Stimulated activated CD4-positive, alpha-beta T cell treated with anti-CD3 and anti-CD28 coated beads, Interleukin-12 subunit alpha, Interleukin-12 subunit beta, amount 100 ng/mL, for 4 hours (primary cell): ENCODE results near the gene THSD4.

Experiments
- DNase-seq: peaks from one replicate; pipeline ENCODE4 v3.0.0-alpha.2; 2020

Gene THSD4

DNA sequence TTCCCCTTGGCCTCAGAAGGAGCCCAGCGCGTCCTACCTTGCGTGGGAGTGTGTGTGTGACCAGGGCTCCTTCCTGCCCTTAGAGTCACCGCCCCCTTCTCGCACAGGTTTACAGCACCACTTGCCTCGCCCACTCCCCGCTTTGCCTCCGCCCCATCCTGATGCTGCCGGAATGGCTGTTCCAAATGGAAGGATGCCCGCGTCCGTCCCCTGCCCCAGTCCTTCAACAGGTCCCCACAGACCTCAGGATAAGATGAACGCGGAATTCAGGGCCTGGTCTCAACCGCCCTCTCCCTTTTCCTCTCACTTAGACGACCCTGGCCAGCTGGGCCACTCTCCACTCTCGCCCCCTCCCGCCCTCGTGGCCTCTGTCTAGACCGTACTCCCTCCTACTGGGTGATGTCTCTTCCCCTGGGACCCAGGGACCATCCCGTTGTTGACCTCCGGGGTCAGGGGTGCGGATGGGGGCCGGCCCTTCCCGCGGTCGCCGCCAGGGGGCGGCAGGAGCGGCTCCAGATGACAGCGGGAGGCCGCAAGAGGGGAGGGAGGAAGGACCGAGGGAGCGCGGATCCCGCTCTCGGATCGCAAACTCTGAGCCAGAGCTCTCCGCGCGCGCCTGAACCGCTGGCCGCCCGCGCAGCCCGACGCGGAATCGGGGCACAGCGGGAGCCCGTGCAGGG, at the start of gene THSD4:
Gene THSD4 (plus strand): TSS at position 585 of the 680 bp plus-strand sequence.
- DNase-seq: peak; percentile 55

DNA sequence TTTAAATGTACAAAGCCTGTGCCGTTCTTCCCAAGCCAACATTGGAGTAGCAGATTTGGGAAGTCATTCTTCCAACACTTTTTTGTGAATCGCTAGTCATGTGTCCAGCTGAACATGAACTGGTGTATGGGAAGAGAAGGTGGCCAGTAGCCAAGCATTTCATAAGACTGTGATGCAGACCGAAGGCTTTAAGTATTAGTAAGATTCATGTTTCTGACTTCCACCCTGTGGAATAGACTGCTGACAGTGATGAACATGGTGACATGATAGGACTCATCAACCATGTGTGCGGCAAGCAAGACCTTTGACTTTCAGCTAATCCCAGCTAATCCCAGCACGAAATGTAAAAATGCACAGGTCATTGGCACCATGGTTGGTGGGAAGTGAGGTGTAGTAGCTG, 48.3 kb upstream of the THSD4 start:
- DNase-seq: no peak

DNA sequence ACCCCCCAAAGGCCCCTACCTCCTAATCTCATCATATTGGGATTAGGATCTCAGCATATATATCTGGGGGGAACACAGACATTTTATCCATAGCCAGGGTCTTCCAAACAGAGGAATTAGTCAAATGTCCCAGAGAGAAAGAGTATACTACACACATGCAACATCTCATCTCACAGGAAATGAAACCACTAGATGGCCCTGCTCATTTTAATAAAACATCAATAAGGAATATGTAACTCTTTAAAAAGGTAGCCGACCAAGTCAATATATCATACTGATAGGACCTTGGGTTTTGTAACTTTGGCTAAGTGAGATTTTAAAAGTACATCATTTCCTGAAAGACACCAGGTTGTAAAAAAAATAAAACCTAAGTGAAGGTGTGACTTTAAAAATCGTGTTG, 45.6 kb upstream of the THSD4 start:
- DNase-seq: no peak

DNA sequence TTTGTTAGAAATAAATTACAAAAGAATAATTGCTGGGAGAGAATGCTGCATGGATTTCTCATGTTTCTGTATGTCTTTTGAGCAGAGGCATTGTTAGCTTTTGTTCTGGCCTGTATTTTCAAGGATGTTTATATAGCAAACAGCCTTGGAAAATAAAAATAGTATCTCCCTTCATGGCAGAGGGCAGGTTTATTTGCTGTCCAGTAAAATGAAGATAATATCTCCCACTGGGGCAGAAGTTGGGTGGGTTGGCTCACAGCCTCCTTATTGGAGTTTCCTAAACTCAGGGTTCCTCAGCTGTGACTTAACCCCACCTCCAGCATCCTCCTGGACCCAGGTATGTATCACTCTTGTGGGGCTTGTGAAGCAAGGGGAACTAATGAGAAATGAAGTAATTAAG, 43.7 kb upstream of the THSD4 start:
- no peak for DNase-seq

DNA sequence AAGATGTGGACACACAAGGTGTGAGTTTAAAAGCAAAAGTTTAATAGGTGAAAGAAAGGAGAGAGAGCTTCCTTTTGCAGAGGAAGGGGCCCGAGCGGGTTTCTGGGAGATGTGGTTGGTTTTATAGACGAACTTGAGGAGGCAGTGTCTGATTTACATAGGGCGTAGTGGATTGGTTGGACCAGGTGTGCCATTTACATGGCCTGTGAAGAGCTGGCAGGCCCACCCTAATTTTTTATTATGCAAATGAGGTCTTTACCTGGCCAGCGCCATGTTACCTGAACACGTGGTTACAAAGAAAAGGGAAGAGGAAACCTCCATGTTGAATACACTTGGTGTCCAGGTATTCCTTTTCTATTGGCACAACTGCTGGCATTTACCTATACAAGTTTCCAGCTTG, 42.8 kb upstream of the THSD4 start:
- no peak for DNase-seq

DNA sequence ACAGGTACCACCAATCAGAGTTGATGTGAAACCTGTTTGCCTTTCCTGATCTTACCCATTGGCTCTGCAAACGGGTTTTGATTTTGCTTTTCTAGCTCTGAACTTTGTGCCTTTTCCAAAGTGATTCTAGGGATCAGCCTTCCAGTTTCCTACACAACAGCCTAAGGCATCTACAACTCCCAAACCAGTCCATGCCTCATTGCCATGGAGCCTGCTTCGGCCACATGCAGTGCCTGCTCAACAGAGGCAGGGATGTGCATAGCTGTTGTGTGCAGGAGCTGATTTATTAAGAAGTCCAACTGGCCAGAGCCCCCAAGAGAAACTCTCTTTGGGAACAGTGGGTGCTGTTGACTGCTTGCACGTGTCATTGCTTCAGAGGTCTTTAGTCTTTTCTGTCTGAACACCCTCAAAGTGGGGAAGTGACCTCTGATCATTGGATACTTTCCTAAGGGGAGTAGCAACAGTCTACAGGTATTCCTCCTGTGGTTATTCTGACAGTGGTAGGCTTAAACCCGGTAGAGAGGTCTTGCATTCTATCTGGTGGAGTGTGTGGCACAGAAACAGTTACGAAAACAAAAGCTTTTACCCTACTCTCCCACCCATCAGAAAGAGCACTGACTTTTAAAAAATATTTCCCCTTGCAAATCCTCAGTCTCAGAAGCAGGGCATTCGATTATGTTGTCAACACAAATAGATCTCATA, 36.6 kb upstream of the THSD4 start:
- DNase-seq: no peak

DNA sequence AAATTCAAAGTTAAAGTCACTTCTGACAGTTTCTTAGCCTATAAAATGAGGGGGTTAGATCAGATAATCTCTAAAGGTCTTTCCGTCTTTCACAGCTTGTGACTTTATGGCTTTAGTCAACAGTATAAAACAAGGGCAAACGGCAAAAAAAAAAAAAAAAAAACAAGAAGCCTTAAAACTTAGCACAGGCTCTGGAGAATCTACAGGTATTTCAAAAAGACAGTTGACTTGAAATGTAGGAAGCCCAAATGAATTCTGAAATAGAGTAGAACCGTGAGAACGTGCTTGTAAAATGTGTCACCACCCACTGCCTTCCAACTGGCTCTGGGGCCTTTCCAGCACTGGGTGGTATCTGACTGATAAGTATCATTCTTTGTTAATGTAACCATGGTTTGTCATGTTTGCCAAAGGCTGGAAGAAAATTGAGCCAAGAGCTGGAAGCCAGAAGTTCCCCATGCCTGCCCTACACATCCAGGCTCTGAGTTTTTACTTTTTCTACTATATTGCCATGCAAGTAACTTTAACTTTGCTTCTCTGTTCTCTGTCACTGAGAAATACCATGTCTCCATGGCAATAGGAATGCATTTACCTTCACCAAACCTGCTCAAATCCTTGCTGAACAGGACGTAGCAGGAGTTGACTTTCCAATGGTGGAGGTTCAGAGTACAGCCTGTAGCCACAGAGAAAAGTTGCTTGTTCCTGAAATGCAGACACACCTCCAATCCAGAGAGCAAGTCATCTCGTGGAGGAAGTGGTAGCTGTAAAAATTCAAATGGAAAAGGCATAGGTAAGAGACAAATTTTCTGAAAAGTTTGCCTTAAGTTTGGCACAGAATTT, 35.8 kb upstream of the THSD4 start:
- no peak for DNase-seq

DNA sequence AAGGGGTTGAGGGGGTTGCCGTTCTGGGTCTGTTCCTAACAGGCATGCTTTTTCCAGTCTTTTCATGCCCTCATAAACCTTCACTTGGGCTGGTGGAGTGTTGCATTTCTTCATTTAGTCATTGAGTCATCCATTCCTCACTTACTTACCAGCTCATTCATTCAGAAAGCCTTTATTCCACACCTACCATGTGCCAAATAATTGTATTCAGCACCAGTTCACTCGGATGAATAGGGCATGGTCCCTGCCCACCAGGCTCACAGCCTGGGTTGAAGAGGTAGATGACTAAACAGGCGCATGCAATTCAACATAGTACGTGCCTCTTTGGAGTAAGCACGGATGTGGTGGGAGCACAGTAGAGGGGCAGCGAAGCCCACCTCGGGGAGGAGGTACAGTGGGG, 35.1 kb upstream of the THSD4 start:
- DNase-seq: no peak

DNA sequence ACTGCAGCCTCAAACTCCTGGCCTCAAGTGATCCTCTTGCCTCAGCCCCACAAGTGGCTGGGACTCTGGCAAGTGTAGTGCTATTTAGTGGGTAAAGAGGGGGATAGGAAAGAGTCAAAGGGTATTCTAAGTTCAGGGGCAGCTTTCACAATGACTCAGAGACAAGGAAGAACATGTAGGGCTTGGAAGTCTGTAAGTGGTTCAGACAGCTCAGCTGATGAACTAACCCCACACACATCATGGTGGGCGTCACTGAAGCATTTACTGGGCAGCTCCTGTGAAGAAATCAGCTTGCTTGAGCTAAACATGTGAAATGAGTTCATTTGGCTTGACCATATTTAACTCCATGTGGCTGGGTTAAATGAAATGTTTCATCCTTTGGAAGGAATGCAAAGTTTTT, 34.6 kb upstream of the THSD4 start:
- no peak for DNase-seq

DNA sequence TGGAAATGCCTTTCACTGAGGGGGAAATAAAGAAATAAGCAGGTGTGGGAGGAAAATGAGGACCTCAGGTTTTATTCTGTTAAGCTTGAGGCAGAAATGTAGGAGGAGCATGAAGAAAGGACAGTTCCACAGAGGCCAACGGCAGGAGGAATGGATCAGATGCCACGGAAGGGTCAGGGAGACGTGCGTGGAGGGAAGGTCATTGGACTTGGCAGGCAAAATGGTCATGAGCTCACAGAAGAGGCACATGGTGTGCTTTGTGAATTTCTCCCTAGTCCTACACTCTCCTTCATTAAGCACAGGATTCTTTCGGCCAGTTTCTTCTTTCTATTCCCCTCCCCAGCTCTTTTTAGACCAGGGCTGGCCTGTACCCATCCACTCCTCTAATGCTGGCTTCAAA, 32.5 kb upstream of the THSD4 start:
- no peak for DNase-seq

DNA sequence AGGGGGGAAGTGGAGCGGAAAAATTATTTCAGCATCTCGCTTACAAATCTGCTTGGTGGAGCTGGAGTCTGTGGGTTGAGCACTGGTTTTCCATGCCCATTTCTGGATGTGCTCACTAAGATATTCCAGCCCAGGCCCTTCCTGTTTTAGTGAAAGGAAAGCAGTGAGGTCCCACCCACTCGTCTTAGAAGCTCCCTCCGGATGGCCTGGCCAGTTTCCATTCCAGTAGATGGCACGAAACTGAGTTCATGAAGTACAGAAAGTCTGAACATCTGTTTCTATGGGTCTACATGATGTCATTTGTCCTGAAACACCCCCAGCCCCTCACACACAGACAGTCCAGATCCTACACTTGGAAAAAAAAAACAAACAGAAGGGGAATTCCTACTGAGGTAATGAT, 31.9 kb upstream of the THSD4 start:
- no peak for DNase-seq

DNA sequence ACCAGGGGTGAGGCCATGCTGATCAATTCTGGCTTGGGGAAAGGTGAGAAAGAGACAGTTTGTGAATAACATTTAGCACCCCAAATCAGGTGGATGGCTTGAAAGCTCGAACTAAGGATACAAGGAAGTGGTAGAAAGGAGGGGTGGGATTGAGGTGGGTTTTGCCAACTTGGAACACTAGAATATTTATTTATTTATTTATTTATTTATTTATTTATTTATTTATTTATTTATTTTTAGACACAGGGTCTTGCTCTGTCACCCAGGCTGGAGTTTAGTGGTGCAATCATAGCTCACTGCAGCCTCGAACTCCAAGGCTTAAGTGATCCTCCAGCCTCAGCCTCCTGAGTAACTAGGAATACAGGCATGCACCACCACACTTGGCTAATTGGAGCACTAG, 31.0 kb upstream of the THSD4 start:
- DNase-seq: no peak

DNA sequence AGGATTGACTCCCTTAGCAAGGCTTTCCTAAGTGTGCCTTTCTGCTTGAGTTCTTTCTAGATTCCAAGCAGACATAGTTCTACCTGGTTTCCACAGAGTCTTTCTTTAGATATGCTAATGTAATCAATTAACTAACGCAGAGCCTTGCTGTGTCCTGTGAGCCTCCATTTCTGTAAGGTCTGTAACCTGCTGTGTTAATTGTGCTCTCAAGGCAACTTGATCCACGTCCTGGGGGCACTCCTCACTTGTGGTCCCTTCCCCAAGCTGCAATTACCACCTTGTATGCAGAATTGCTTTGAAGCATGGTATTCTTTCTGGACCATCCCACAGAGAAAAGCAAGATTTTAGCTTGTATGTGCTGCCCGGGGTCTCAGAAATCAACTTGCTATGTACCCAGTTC, 29.5 kb upstream of the THSD4 start:
- DNase-seq: no peak

DNA sequence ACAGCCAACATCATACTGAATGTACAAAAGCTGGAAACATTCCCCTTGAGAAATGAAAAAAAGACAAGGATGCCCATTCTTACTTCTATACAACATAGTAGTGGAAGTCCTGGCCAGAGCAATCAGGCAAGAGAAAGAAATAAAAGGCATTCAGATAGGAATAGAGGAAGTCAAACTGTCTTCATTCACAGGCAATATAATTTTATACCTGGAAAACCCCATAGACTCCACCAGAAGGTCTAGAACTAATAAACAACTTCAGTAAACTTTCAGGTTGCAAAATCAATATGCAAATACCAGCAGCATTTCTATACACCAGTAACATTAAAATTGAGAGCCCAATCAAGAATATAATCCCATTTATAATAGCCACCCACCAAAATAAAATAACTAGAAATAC, 27.1 kb upstream of the THSD4 start:
- no peak for DNase-seq

DNA sequence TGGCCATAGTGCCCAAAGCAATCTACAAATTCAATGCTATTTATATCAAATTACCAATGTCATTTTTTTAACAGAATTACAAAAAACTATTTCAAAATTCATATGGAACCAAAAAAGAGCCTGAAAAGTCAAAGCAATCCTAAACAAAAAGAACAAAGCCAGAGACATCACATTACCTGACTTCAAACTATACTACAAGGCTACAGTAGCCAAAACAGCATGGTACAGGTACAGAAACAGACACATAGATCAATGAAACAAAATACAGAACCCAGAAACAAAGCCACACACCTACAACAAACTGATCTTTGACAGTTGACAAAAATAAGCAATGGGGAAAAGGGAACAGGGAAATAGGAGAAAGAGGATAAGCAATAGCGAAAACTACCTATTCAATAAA, 26.6 kb upstream of the THSD4 start:
- DNase-seq: no peak

DNA sequence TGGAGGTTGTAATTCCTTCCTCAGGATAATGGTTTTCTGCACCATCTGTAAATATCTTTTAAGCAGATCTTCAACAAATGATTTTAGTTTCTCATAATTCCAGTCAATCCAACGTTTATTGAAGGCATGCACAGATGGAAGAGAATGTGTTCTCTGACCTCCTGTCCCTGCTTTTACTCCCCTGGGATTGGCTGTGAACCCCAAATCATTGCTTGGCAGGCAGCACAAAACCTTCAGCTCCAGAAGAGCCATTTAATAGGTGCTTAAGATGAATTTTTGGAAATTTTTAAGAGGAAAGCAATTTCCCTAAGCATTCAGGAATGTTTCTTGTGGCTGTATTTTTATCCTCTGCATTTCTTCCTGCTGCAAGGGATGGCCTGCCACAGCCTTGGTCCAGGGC, 25.5 kb upstream of the THSD4 start:
- no peak for DNase-seq

DNA sequence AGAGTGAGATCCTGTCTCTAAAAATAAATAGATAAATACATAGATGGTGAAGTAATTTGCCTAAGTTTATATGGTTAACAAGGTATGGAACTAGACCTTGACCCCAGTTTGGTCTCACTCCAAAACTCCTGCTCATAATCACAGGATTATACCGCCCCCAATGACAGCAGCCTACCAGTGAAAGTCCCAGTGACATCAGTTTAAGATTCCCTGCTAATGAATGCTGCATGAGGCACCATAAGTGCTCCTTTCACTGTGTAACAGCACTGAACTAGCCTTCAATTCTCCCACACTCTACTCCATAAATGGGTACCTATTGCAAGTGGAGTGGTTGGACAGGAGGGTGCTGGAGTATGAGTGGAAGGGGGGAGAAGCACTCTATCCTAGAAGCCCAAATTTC, 23.7 kb upstream of the THSD4 start:
- no peak for DNase-seq

DNA sequence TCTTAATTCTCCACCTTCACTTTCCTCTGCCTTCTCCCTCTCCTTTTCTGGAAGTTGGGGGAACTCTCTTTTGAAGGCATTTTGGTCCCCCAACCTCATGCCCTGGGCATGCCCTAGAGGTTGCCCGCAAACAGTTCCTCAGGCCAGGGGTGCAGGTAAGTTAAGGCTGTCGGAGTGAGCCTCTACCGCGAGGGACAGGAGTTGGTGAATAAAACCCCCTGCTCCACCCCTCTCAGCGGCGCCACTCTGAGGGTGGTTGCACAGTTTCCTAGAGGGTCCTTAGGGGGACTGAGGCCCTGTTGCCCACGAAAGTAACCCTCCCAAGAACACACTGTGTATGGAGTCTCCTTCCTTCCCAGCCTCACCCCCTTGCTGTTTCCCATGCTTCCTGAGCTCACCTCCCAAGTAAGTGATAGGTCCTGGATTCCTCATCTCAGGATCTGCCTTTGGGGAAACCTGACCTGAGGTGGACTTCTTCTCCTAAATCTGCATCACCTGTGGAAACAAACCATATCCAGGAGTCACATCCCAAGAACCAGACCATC, 23.1 kb upstream of the THSD4 start:
- DNase-seq: no peak

DNA sequence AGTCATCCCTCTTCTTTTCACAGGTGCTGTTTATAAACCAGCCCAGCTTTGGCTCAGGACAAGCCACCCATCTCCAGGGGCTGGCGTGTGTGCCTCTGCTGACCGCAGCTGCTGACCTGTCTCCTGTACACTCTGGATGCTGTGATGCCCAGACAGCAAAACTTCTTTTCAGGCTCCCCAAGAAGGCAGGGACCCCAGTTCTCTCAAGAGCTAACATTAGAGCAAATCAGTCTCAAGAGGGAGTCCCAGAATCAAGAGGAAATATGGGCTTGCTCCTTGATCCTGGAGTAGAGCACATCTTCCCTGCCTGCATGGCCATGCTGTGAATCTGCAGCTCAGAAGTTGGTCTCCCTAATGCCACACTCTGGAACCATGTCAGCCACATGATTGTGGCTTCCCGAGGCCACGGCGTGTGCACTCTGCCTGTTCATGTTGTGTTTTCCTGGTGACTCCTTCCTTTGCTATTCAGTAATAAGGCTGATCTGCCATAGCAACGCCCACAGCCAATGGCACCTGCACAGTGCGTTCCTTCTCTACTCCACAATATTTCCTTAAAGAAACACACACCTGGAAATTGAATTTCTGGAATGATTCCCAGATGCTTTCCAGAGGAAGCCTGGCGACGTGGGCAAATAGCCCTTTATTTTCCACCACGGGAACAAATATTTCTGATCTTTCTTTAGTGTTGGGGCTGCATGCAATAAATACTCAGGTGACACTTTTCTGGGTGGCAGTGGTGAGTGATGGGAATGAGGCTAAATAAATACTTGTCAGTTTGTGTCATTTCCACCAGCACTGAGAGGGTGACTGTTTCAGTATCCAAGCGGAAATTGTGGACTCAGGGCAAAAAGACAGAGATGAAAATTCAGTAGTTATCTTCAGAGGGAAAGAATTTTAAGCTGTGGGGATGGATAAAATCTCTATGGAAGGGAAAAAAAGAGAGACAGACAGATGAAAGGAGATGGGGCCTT, 21.9 kb upstream of the THSD4 start:
- DNase-seq: no peak

DNA sequence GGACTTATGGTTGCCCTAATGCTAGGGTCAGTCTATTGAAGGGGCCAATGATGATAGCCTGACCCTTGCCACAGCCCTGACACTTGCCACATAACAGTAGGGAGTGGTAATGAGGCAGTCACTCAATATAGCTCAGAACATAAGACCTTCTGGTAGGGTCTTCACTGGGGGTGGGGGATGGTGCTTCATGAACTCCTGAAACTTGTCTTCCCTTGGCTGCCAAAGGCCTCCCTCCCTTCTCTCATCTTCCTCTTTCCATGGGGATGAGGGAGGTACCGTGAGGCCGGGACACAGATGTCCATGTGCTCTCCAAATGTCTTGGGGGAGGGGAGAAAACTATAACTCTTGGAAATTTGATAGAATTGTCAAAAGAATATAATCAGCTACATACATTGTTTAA, 21.1 kb upstream of the THSD4 start:
- DNase-seq: no peak

DNA sequence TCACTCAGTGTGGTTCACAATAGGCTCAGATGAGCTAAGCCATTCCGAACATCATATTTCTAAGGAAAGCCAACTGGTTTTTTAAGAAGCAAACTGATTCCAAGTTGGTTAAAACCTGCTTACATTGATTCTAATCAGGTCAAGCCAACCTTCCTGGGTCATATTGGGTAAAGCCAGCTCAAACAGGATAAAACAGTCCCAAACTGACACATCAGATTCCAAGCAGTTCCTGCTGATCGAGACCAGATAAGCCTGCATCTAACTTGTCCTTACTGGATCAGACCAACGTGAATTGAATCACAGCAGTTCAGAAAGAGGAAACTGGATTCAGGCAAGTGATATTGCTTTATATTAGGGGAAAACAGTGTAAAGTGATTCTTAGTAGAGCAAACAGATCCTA, 18.6 kb upstream of the THSD4 start:
- no peak for DNase-seq

DNA sequence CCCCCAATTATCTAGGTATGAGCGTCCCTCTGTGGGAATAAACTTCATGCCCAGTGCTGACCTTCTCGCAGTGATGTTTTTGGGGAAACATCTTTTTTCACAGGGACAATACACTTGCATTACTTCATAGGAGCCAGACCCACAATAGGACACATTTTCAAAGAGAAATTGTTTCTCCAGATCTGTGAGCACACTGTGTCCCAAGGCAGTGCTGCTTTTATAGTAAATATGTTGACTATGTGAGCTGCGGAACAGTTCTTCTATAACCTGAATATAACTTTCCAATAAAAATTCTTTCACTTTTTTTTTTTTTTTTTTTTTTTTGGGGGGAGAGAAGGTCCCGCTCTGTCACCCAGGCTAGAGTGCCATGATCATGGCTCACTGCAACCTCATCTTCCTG, 17.4 kb upstream of the THSD4 start:
- no peak for DNase-seq

DNA sequence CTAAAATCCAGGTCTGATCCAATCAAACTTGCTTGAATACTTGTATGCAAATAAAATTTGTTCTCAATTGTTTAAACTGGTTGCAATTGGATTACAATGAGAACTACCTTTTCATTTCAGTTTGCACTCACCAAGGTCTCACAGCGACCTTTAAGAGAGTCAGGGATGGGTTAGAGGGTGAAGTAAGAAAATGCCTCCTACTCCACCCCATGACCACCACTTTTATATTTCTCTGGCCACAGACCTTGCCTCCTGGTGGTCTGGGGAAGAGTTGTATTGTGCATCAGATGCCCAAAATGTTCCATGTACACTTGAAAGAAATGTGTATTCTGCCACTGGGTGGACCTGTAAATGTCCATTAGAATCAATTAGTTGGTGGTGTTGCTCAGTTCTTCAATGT, 16.4 kb upstream of the THSD4 start:
- DNase-seq: no peak
